HepG2 (cell line): Measurements from ENCODE around the gene PARP15. TPM values are rescaled to one million over a fixed set of nuclear protein-coding genes. Genes with fewer than 3 reads are reported as not detected.

ENCODE experiments used
- ATAC-seq: fragments of 200-7000 bp; cut with Tn5 transposase; 3 replicates; pipeline ENCODE4 v1.9.1; 2020; ENCODE audit warnings: mild to moderate bottlenecking, moderate library complexity
- BruUV-seq: library from RNA; stranded (reverse); fragments of 400-500 nt; replicated peaks from 2 replicates; lab custom pipeline; 2021; lab: Mats Ljungman, UMichigan
- CTCF ChIA-PET: fragments of 300-600 bp; formaldehyde crosslinking; extraction: SDS; loops from one replicate; lab custom pipeline; 2021; ENCODE audit warnings: low total read pairs, inconsistent platforms, low intra/inter-chr PET ratio; lab: Yijun Ruan, JAX
- POLR2A ChIA-PET: fragments of 350-600 bp; sonication (Branson Sonifier 250); formaldehyde crosslinking; loops from one replicate; lab custom pipeline; 2020; ENCODE audit warnings: antibody characterized with exemption, inconsistent platforms; lab: Yijun Ruan, JAX
- DNase-seq: peaks from one replicate; pipeline ENCODE4 v3.0.0-alpha.2; 2015; ENCODE audit warnings: low spot score
- FAIRE-seq: peaks from 3 replicates; lab custom pipeline; 2011; peaks lifted over from hg19 to GRCh38; lab: Jason Lieb, UNC
- H2AFZ ChIP-seq: one replicate; pipeline ENCODE4 v1.6.1; 2011; ENCODE audit warnings: low read length, inconsistent platforms
- H3K27ac ChIP-seq: fragments of 300-600 bp; 3 replicates; pipeline ENCODE4 v1.8.0; 2011; ENCODE audit warnings: mixed run types, mild to moderate bottlenecking, mixed read lengths, low read length, inconsistent platforms; ENCODE audit not compliant: insufficient read depth; ENCODE audit errors: extremely low read length
- H3K27me3 ChIP-seq, 2 experiments: fragments of 200-600 bp in 1 of 2; 2 replicates in 1 of 2; 3 replicates in 1 of 2; pipeline versions ENCODE4 v1.6.0 to v1.8.0; 2011; ENCODE audit warnings: low read length in 2 of 2, mild to moderate bottlenecking in 2 of 2, moderate library complexity in 2 of 2, inconsistent platforms in 1 of 2; ENCODE audit not compliant: insufficient read depth in 2 of 2, control insufficient read depth in 1 of 2
- H3K36me3 ChIP-seq, 2 experiments: fragments of 200-600 bp in 1 of 2; replicated peaks in 1 of 2; 2 replicates in 1 of 2; 3 replicates in 1 of 2; pipeline versions ENCODE4 v1.5.1 to v1.8.0; 2011; ENCODE audit warnings: low read length in 2 of 2, inconsistent platforms in 1 of 2; ENCODE audit not compliant: insufficient read depth in 2 of 2, control insufficient read depth in 1 of 2
- H3K4me1 ChIP-seq: 2 replicates; pipeline ENCODE4 v1.5.1; 2012; ENCODE audit warnings: low read length, inconsistent platforms; ENCODE audit not compliant: insufficient read depth
- H3K4me2 ChIP-seq: 2 replicates; pipeline ENCODE4 v1.6.0; 2011; ENCODE audit warnings: low read depth, low read length, inconsistent platforms
- H3K4me3 ChIP-seq, 3 experiments: fragments of 200-600 bp in 1 of 3; sonication (generic), shearing (Covaris generic) in 1 of 3; replicated peaks in 1 of 3; 2 replicates each; pipeline ENCODE4 v1.5.1; 2011 to 2016; ENCODE audit warnings: low read length in 3 of 3, inconsistent platforms in 2 of 3, low read depth in 2 of 3, mild to moderate bottlenecking in 2 of 3, control low read depth in 1 of 3, mixed read lengths in 1 of 3; ENCODE audit not compliant: insufficient read depth in 1 of 3
- H3K79me2 ChIP-seq: one replicate; pipeline ENCODE4 v1.6.1; 2011; ENCODE audit warnings: low read length, inconsistent platforms; ENCODE audit not compliant: insufficient read depth
- H3K9ac ChIP-seq: 2 replicates; pipeline ENCODE4 v1.6.0; 2011; ENCODE audit warnings: mild to moderate bottlenecking, low read depth, low read length, inconsistent platforms; ENCODE audit not compliant: insufficient read depth
- H3K9me3 ChIP-seq: 2 replicates; pipeline ENCODE4 v1.5.1; 2012; ENCODE audit warnings: mild to moderate bottlenecking, low read length
- H4K20me1 ChIP-seq: 2 replicates; pipeline ENCODE4 v1.6.0; 2011; ENCODE audit warnings: inconsistent platforms, mild to moderate bottlenecking, low read length, moderate library complexity; ENCODE audit not compliant: insufficient read depth
- FOXP1 ChIP-seq, 2 experiments: fragments of 450-650 bp in 1 of 2; IDR thresholded peaks; 2 replicates each; pipeline ENCODE4 v1.6.1; 2017 to 2018; ENCODE audit warnings: antibody characterized with exemption in 1 of 2
- JUN ChIP-seq: sonication (generic); formaldehyde crosslinking; IDR thresholded peaks from 2 replicates; pipeline ENCODE4 v1.4.0; 2020; ENCODE audit warnings: mild to moderate bottlenecking, missing genetic modification reagents
- NCOA5 ChIP-seq: sonication (generic); formaldehyde crosslinking; IDR thresholded peaks from 2 replicates; pipeline ENCODE4 v1.4.0; 2020; ENCODE audit warnings: missing genetic modification reagents
- NFIB ChIP-seq: sonication (generic); formaldehyde crosslinking; IDR thresholded peaks from 2 replicates; pipeline ENCODE4 v1.9.0; 2021; ENCODE audit warnings: missing genetic modification reagents, mild to moderate bottlenecking, borderline replicate concordance
- NFRKB ChIP-seq: fragments of 450-650 bp; IDR thresholded peaks from 2 replicates; pipeline ENCODE4 v1.6.1; 2017
- SNRNP70 ChIP-seq: fragments of 200-400 bp; formaldehyde crosslinking; IDR thresholded peaks from 2 replicates; pipeline ENCODE4 v1.6.1; 2017; ENCODE audit warnings: mild to moderate bottlenecking, low read depth, low read length, moderate library complexity
- SP5 ChIP-seq: IDR thresholded peaks from 2 replicates; pipeline ENCODE4 v1.6.1; 2016; ENCODE audit warnings: low read depth, borderline replicate concordance
- THAP11 ChIP-seq: IDR thresholded peaks from 2 replicates; pipeline ENCODE4 v1.6.1; 2016; ENCODE audit warnings: missing biosample characterization, missing genetic modification reagents
- ZC3H13 ChIP-seq: sonication (generic); formaldehyde crosslinking; IDR thresholded peaks from 2 replicates; pipeline ENCODE4 v1.8.1; 2023; ENCODE audit warnings: mild to moderate bottlenecking, missing genetic modification reagents, moderate library complexity
- ZNF3 ChIP-seq: IDR thresholded peaks from 2 replicates; pipeline ENCODE4 v1.7.0; 2017; ENCODE audit warnings: inconsistent platforms
- ZNF570 ChIP-seq: sonication (generic); formaldehyde crosslinking; IDR thresholded peaks from 2 replicates; pipeline ENCODE4 v1.4.0; 2020; ENCODE audit warnings: mild to moderate bottlenecking, missing genetic modification reagents, borderline replicate concordance
- ZNF749 ChIP-seq: sonication (generic); formaldehyde crosslinking; IDR thresholded peaks from 2 replicates; pipeline ENCODE4 v1.8.0; 2022; ENCODE audit warnings: mild to moderate bottlenecking, missing genetic modification reagents, moderate library complexity, borderline replicate concordance
- ZNF766 ChIP-seq: sonication (generic); formaldehyde crosslinking; IDR thresholded peaks from 2 replicates; pipeline ENCODE4 v1.5.0; 2020; ENCODE audit warnings: missing genetic modification reagents, borderline replicate concordance
- WGBS: methylation state at CpG from one replicate; pipeline ENCODE4 v1.1.6; 2017; ENCODE audit warnings: low lambda C conversion rate; 5-methylcytosine and 5-hydroxymethylcytosine counted together
- in situ Hi-C: cut with HindIII; loops from 2 replicates; pipeline ENCODE4 v1.10.0; 2017; ENCODE audit warnings: low pct_unique_long_range_greater_than_20kb; ENCODE audit not compliant: extremely low pct_ligation_motif_present
- intact Hi-C: fragments of 100-400 bp; cut with micrococcal nuclease; formaldehyde crosslinking; loops from one replicate; pipeline ENCODE4 v1.10.0; 2022; ENCODE audit not compliant: unreplicated experiment
- polyA plus RNA-seq, 8 experiments: library from polyadenylated mRNA; depleted of rRNA in 3 of 8; stranded (reverse) in 7 of 8; unstranded in 1 of 8; fragments of >200 nt; fragmentation: Illumina TruSeq in 4 of 8; extraction: Trizol in 4 of 8; gene quantifications; 2 replicates each; pipeline versions ENCODE4 v1.2.1 to v1.2.3, GENCODE V29; 2011 to 2016; ENCODE audit warnings: low read depth in 4 of 8, missing spikeins in 1 of 8, mixed read lengths in 1 of 8; ENCODE audit not compliant: insufficient read depth in 1 of 8
- total RNA-seq, 5 experiments: library from RNA; depleted of rRNA; stranded (reverse); fragments of >200 nt; fragmentation: Illumina TruSeq; extraction: Trizol; gene quantifications; 2 replicates each; pipeline ENCODE4 v1.2.3, GENCODE V29; 2016; ENCODE audit warnings: low read depth in 1 of 5
- TF ChIP-seq, protein P1 (sequence below): sonication (generic); formaldehyde crosslinking; IDR thresholded peaks from 2 replicates; pipeline ENCODE4 v1.5.1; 2020; ENCODE audit warnings: missing genetic modification reagents, mild to moderate bottlenecking, borderline replicate concordance
- TF ChIP-seq, protein P2 (sequence below): sonication (generic); formaldehyde crosslinking; IDR thresholded peaks from 2 replicates; pipeline ENCODE4 v1.4.0; 2020; ENCODE audit warnings: missing genetic modification reagents

PARP15 gene
- total and polyA plus RNA-seq, 2 of the 13 experiments (the other 11 are each of a cell fraction or from before 2014, with no cell fraction given): 0.02 TPM; not detected in 1

DNA sequence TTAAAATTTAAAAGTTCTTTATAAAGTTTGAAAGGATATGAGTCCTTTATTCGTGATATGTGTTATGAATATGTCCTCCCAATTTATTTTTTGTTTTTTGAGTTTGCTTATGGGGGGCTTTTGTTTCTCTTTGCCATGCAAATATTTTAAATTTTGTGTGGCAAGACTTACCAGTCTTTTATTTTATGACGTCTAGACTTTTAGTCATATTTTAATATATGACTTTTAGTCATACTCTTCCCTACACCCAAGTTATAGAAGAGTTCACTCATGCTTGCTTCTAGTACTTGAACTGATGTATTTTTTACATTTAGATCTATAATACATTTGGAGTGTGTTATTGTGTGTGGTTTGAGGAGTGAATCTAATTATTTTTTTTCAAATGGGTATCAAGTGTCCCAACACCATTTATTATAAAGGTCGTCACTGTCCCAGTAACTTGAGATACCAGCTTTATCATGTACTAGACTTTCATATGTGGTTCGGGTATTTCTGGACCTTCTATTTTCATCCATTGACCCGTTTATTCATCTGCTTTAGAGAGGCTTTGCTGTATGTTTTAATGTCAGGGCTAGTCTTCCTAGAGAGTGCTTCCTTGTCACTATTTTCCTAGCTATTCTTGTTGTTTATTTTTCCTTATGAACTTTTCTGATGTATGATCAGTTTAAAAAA is 755 bp downstream of the PARP15 start:
- FAIRE-seq: no peak
- no TSS peak for BruUV-seq
- DNase-seq: no peak
- Histone ChIP-seq H3K9ac (no peak overlapping the region), H4K20me1 (no peaks in the 10 kb centered on the region), H3K4me2 (no peak overlapping the region), H3K4me3 (no peak overlapping the region), H3K27ac (no peak overlapping the region), H2AFZ (no peak overlapping the region), H3K27me3 (no peaks in the 10 kb centered on the region), H3K79me2 (no peaks in the 10 kb centered on the region), H3K4me1 (peaks cover 17% of the 10 kb centered on the region), H3K9me3 (peaks cover 20% of the 10 kb centered on the region), H3K36me3 (no peaks in the 10 kb centered on the region)
- 54% methylated on average over 5 of the region's 5 CpGs for WGBS
- no peak for ATAC-seq
- intact Hi-C loops: no loop called here
- TF ChIP-seq FOXP1 (IDR thresholded peaks at IDR 0.05) (no peak), FOXP1 (CRISPR knock-in tag; IDR thresholded peaks at IDR 0.05) (no peak)
- ChIA-PET CTCF (no interaction called here), POLR2A (no interaction called here)
- in situ Hi-C loops: no loop called here

DNA sequence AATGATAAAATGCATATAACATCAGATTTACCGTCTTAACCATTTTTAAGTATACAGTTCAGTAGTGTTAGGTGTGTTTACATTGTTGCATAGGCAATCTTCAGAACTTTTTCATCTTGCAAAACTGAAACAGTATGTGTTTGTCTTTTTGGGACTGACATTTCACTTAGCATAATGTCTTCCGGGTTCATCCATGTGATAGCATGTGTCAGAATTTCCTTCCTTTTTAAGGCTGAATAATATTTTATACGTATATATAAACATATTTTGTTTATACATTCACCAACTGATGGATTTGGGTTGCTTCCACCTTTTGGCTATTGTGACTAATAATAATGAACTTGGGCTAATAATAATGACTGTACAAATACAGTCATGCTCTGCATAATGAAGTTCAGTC is 3.0 kb downstream of the PARP15 start:
- no peaks in the 10 kb centered on the region for H3K79me2 ChIP-seq
- FAIRE-seq (no peak), ATAC-seq (no peak), DNase-seq (no peak)
- no peak overlapping the region for H3K4me2 ChIP-seq
- no peak overlapping the region for H3K4me3 ChIP-seq
- H3K27me3 ChIP-seq: no peaks in the 10 kb centered on the region
- H3K4me1 ChIP-seq: peaks cover 20% of the 10 kb centered on the region
- no TSS peak for BruUV-seq
- 27% methylated on average over 3 of the region's 3 CpGs for WGBS
- no peaks in the 10 kb centered on the region for H4K20me1 ChIP-seq
- H3K36me3 ChIP-seq: no peaks in the 10 kb centered on the region
- H3K27ac ChIP-seq: no peak overlapping the region
- TF ChIP-seq NFIB (CRISPR knock-in tag) (no peak), ZNF3 (no peak), ZNF766 (CRISPR knock-in tag) (no peak), NCOA5 (CRISPR knock-in tag) (no peak), SP5 (CRISPR knock-in tag) (no peak), FOXP1 (IDR thresholded peaks at IDR 0.05) (no peak), FOXP1 (CRISPR knock-in tag; IDR thresholded peaks at IDR 0.05) (no peak), ZC3H13 (no peak), ZNF749 (CRISPR knock-in tag) (no peak), THAP11 (CRISPR knock-in tag) (no peak), ZNF570 (CRISPR knock-in tag) (no peak), SNRNP70 (no peak), NFRKB (no peak), JUN (CRISPR knock-in tag) (no peak)
- TF ChIP-seq, protein P1, sequence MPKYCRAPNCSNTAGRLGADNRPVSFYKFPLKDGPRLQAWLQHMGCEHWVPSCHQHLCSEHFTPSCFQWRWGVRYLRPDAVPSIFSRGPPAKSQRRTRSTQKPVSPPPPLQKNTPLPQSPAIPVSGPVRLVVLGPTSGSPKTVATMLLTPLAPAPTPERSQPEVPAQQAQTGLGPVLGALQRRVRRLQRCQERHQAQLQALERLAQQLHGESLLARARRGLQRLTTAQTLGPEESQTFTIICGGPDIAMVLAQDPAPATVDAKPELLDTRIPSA (CRISPR knock-in tag): no peak
- TF ChIP-seq, protein P2, sequence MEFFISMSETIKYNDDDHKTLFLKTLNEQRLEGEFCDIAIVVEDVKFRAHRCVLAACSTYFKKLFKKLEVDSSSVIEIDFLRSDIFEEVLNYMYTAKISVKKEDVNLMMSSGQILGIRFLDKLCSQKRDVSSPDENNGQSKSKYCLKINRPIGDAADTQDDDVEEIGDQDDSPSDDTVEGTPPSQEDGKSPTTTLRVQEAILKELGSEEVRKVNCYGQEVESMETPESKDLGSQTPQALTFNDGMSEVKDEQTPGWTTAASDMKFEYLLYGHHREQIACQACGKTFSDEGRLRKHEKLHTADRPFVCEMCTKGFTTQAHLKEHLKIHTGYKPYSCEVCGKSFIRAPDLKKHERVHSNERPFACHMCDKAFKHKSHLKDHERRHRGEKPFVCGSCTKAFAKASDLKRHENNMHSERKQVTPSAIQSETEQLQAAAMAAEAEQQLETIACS (CRISPR knock-in tag): no peak
- POLR2A ChIA-PET: no interaction called here
- H3K9me3 ChIP-seq: peaks cover 21% of the 10 kb centered on the region
- in situ Hi-C loops (no loop called here), intact Hi-C loops (no loop called here)
- CTCF ChIA-PET: no interaction called here
- H2AFZ ChIP-seq: no peak overlapping the region
- no peak overlapping the region for H3K9ac ChIP-seq
